ENCODE data around the gene SCYL2.
"Not testable (repeated sequence)": the region's sequence is repeated elsewhere in the genome, so short reads cannot be mapped to it uniquely, and the experiment has no call there.

SCYL2 gene

GRCh38 chr12:100247765-100248164 is 19.2 kb upstream of the SCYL2 start:
- Mint-ChIP-seq H3K36me3 (no peaks in the 10 kb centered on the region), H3K4me3 (no peak overlapping the region), H3K27ac (no peak overlapping the region), H3K27me3 (no peaks in the 10 kb centered on the region), H3K9me3 (ENCODE audit: low read depth) (no peaks in the 10 kb centered on the region), H3K4me1 (ENCODE audit: low read depth) (no peaks in the 10 kb centered on the region)

- Mint-ChIP-seq H3K4me1 (ENCODE audit: low read depth) (no peaks in the 10 kb centered on the region), H3K4me3 (no peak overlapping the region), H3K36me3 (no peaks in the 10 kb centered on the region), H3K27me3 (no peaks in the 10 kb centered on the region), H3K9me3 (ENCODE audit: low read depth) (no peaks in the 10 kb centered on the region), H3K27ac (no peak overlapping the region)
Measured at GRCh38 chr12:100248886-100249285, 18.1 kb upstream of the SCYL2 start.

- no peak overlapping the region for H3K27ac Mint-ChIP-seq
- H3K4me1 Mint-ChIP-seq (ENCODE audit: low read depth) = no peaks in the 10 kb centered on the region
- no peaks in the 10 kb centered on the region for H3K27me3 Mint-ChIP-seq
- H3K4me3 Mint-ChIP-seq = no peak overlapping the region
- no peaks in the 10 kb centered on the region for H3K36me3 Mint-ChIP-seq
- H3K9me3 Mint-ChIP-seq (ENCODE audit: low read depth) = no peaks in the 10 kb centered on the region
Measured at GRCh38 chr12:100249941-100250340, 17.0 kb upstream of the SCYL2 start.

- H3K4me1 Mint-ChIP-seq (ENCODE audit: low read depth) = no peaks in the 10 kb centered on the region
- H3K36me3 Mint-ChIP-seq = no peaks in the 10 kb centered on the region
- H3K4me3 Mint-ChIP-seq = no peak overlapping the region
- H3K9me3 Mint-ChIP-seq (ENCODE audit: low read depth) = no peaks in the 10 kb centered on the region
- H3K27ac Mint-ChIP-seq = no peak overlapping the region
- H3K27me3 Mint-ChIP-seq = no peaks in the 10 kb centered on the region
Measured at GRCh38 chr12:100251917-100252316, 15.1 kb upstream of the SCYL2 start.

- H3K36me3 Mint-ChIP-seq = no peaks in the 10 kb centered on the region
- H3K27ac Mint-ChIP-seq = no peak overlapping the region
- no peaks in the 10 kb centered on the region for H3K9me3 Mint-ChIP-seq (ENCODE audit: low read depth)
- H3K27me3 Mint-ChIP-seq = no peaks in the 10 kb centered on the region
- peaks cover 3% of the 10 kb centered on the region for H3K4me1 Mint-ChIP-seq (ENCODE audit: low read depth)
- H3K4me3 Mint-ChIP-seq = no peak overlapping the region
Measured at GRCh38 chr12:100253437-100253836, 13.5 kb upstream of the SCYL2 start.

GRCh38 chr12:100254876-100255275 is 12.1 kb upstream of the SCYL2 start:
- no peaks in the 10 kb centered on the region for H3K27me3 Mint-ChIP-seq
- H3K27ac Mint-ChIP-seq = no peak overlapping the region
- H3K4me3 Mint-ChIP-seq = no peak overlapping the region
- peaks cover 3% of the 10 kb centered on the region for H3K4me1 Mint-ChIP-seq (ENCODE audit: low read depth)
- H3K9me3 Mint-ChIP-seq (ENCODE audit: low read depth) = no peaks in the 10 kb centered on the region
- no peaks in the 10 kb centered on the region for H3K36me3 Mint-ChIP-seq

- Mint-ChIP-seq H3K27ac (no peak overlapping the region), H3K4me3 (no peak overlapping the region), H3K27me3 (no peaks in the 10 kb centered on the region)
Measured at GRCh38 chr12:100258127-100258526, 8.8 kb upstream of the SCYL2 start.

GRCh38 chr12:100263131-100263530 is 3.8 kb upstream of the SCYL2 start:
- no peak overlapping the region for H3K4me3 Mint-ChIP-seq
- H3K9me3 Mint-ChIP-seq (ENCODE audit: low read depth) = no peaks in the 10 kb centered on the region
- H3K4me1 Mint-ChIP-seq (ENCODE audit: low read depth) = peaks cover 3% of the 10 kb centered on the region
- no peaks in the 10 kb centered on the region for H3K36me3 Mint-ChIP-seq
- H3K27ac Mint-ChIP-seq = no peak overlapping the region
- H3K27me3 Mint-ChIP-seq = no peaks in the 10 kb centered on the region

More at GRCh38 chr12:100258127-100258526, 8.8 kb upstream of the SCYL2 start:
- Mint-ChIP-seq H3K36me3 (no peaks in the 10 kb centered on the region), H3K9me3 (ENCODE audit: low read depth) (no peaks in the 10 kb centered on the region), H3K4me1 (ENCODE audit: low read depth) (peaks cover 3% of the 10 kb centered on the region)

- H3K27me3 Mint-ChIP-seq; H3K9me3 Mint-ChIP-seq (ENCODE audit: low read depth); H3K27ac Mint-ChIP-seq; H3K4me3 Mint-ChIP-seq; H3K36me3 Mint-ChIP-seq: not testable (repeated sequence)
- H3K4me1 Mint-ChIP-seq (ENCODE audit: low read depth) = peaks cover 18% of the 10 kb centered on the region
Measured at GRCh38 chr12:100265107-100265506, 1.9 kb upstream of the SCYL2 start.

- Mint-ChIP-seq H3K27me3 (no peaks in the 10 kb centered on the region), H3K4me3 (peak overlapping the region; percentile 98), H3K4me1 (ENCODE audit: low read depth) (peaks cover 23% of the 10 kb centered on the region), H3K9me3 (ENCODE audit: low read depth) (no peaks in the 10 kb centered on the region), H3K36me3 (no peaks in the 10 kb centered on the region), H3K27ac (peak overlapping the region; percentile 97)
Measured at GRCh38 chr12:100265732-100266584, 1.0 kb upstream of the SCYL2 start.

- Mint-ChIP-seq H3K4me3 (peak overlapping the region; percentile 98), H3K9me3 (ENCODE audit: low read depth) (no peaks in the 10 kb centered on the region), H3K4me1 (ENCODE audit: low read depth) (peaks cover 27% of the 10 kb centered on the region), H3K27me3 (no peaks in the 10 kb centered on the region), H3K36me3 (no peaks in the 10 kb centered on the region), H3K27ac (peak overlapping the region; percentile 97)
Measured at GRCh38 chr12:100266585-100266834, 467 bp upstream of the SCYL2 start.

GRCh38 chr12:100267603-100268281 is 765 bp downstream of the SCYL2 start:
- Mint-ChIP-seq H3K4me3 (peak overlapping the region; percentile 98), H3K27me3 (no peaks in the 10 kb centered on the region)

GRCh38 chr12:100268835-100269564 is 2.0 kb downstream of the SCYL2 start:
- Mint-ChIP-seq H3K36me3 (no peaks in the 10 kb centered on the region), H3K4me1 (ENCODE audit: low read depth) (peaks cover 52% of the 10 kb centered on the region), H3K9me3 (ENCODE audit: low read depth) (no peaks in the 10 kb centered on the region), H3K4me3 (peak overlapping the region; percentile 98), H3K27me3 (no peaks in the 10 kb centered on the region), H3K27ac (no peak overlapping the region)

More at GRCh38 chr12:100267603-100268281, 765 bp downstream of the SCYL2 start:
- Mint-ChIP-seq H3K9me3 (ENCODE audit: low read depth) (no peaks in the 10 kb centered on the region), H3K4me1 (ENCODE audit: low read depth) (peaks cover 39% of the 10 kb centered on the region), H3K36me3 (no peaks in the 10 kb centered on the region), H3K27ac (peak overlapping the region; percentile 84)

- no peak overlapping the region for H3K27ac Mint-ChIP-seq
Measured at GRCh38 chr12:100273782-100274181, 6.8 kb downstream of the SCYL2 start.

GRCh38 chr12:100274291-100274690 is 7.3 kb downstream of the SCYL2 start:
- Mint-ChIP-seq H3K4me1 (ENCODE audit: low read depth) (peaks cover 67% of the 10 kb centered on the region), H3K36me3 (peaks cover 7% of the 10 kb centered on the region), H3K9me3 (ENCODE audit: low read depth) (no peaks in the 10 kb centered on the region), H3K27ac (no peak overlapping the region), H3K27me3 (no peaks in the 10 kb centered on the region), H3K4me3 (peak overlapping the region; percentile 4)

More at GRCh38 chr12:100273782-100274181, 6.8 kb downstream of the SCYL2 start:
- no peaks in the 10 kb centered on the region for H3K27me3 Mint-ChIP-seq
- H3K4me3 Mint-ChIP-seq = no peak overlapping the region
- H3K4me1 Mint-ChIP-seq (ENCODE audit: low read depth) = peaks cover 70% of the 10 kb centered on the region
- H3K9me3 Mint-ChIP-seq (ENCODE audit: low read depth) = no peaks in the 10 kb centered on the region
- H3K36me3 Mint-ChIP-seq = peaks cover 5% of the 10 kb centered on the region
